NCI-H2107 treated with DMSO at 0.1 percent for 48 hours (cell line): ENCODE data around the gene BCKDK.
A peak's percentile ranks its signal among the peaks of the same experiment; 100 is the strongest.

Source experiments
- DNase-seq: peaks from one replicate; lab custom pipeline; 2025; ENCODE audit not compliant: unreplicated experiment; lab: John Stamatoyannopoulos, UW

Gene BCKDK

GRCh38 chr16:31080035-31080629 is 28.1 kb upstream of the BCKDK start:
- no peak for DNase-seq

- DNase-seq = no peak
Measured at GRCh38 chr16:31080756-31081419, 27.3 kb upstream of the BCKDK start.

- DNase-seq = no peak
Measured at GRCh38 chr16:31081428-31082351, 26.5 kb upstream of the BCKDK start.

GRCh38 chr16:31082368-31083045 is 25.7 kb upstream of the BCKDK start:
- no peak for DNase-seq

- DNase-seq = no peak
Measured at GRCh38 chr16:31083081-31083480, 25.1 kb upstream of the BCKDK start.

- DNase-seq = no peak
Measured at GRCh38 chr16:31083556-31083955, 24.6 kb upstream of the BCKDK start.

GRCh38 chr16:31083981-31084380 is 24.2 kb upstream of the BCKDK start:
- DNase-seq = no peak

GRCh38 chr16:31084584-31085302 is 23.4 kb upstream of the BCKDK start:
- no peak for DNase-seq

- DNase-seq = no peak
Measured at GRCh38 chr16:31085411-31085810, 22.8 kb upstream of the BCKDK start.

- no peak for DNase-seq
Measured at GRCh38 chr16:31085873-31086628, 22.1 kb upstream of the BCKDK start.

GRCh38 chr16:31086629-31086906 is 21.6 kb upstream of the BCKDK start:
- DNase-seq = no peak

GRCh38 chr16:31087481-31087880 is 20.7 kb upstream of the BCKDK start:
- no peak for DNase-seq

- no peak for DNase-seq
Measured at GRCh38 chr16:31087971-31088370, 20.2 kb upstream of the BCKDK start.

GRCh38 chr16:31088459-31089183 is 19.6 kb upstream of the BCKDK start, which contains the start of gene PRSS53:
PRSS53 (minus strand) TSS chr16:31088943; CDS start chr16:31088809, 134 bp downstream.
- no peak for DNase-seq

- no peak for DNase-seq
Measured at GRCh38 chr16:31089199-31089598, 19.0 kb upstream of the BCKDK start.

- no peak for DNase-seq
Measured at GRCh38 chr16:31090540-31090939, 17.6 kb upstream of the BCKDK start.

- no peak for DNase-seq
Measured at GRCh38 chr16:31092330-31092729, 15.9 kb upstream of the BCKDK start.

- peak; percentile 2 for DNase-seq
Measured at GRCh38 chr16:31093132-31093703, 15.0 kb upstream of the BCKDK start.

GRCh38 chr16:31094088-31094423 is 14.1 kb upstream of the BCKDK start:
- DNase-seq = no peak
